Common myeloid progenitor, CD34-positive (primary cell): ENCODE data around the gene AGER.
A peak's percentile ranks its signal among the peaks of the same experiment; 100 is the strongest.
"Not testable (repeated sequence)": the region's sequence is repeated elsewhere in the genome, so short reads cannot be mapped to it uniquely, and the experiment has no call there.

Experiments used
- CTCF ChIA-PET: fragments of 350-600 bp; sonication (Branson Sonifier 250); formaldehyde crosslinking; loops from one replicate; lab custom pipeline; 2021; ENCODE audit warnings: antibody characterized with exemption; lab: Charles Lee
- POLR2A ChIA-PET: fragments of 350-600 bp; sonication (Branson Sonifier 250); formaldehyde crosslinking; loops from one replicate; lab custom pipeline; 2021; ENCODE audit warnings: antibody characterized with exemption; lab: Charles Lee
- DNase-seq, 3 donors: peaks; one replicate each; pipeline versions ENCODE4 v3.0.0 to v3.0.0-alpha.2; 2013
- H3K27ac ChIP-seq, 2 experiments: 1 replicate in 1 of 2; 2 replicates in 1 of 2; pipeline ENCODE4 v1.7.0; 2013; ENCODE audit warnings: inconsistent platforms in 2 of 2, low read length in 2 of 2, mild to moderate bottlenecking in 2 of 2, low read depth in 1 of 2, moderate library complexity in 1 of 2; ENCODE audit not compliant: severe bottlenecking in 2 of 2, insufficient read depth in 1 of 2, poor library complexity in 1 of 2
- H3K27me3 ChIP-seq, 5 experiments: replicated peaks in 2 of 5; 1 replicate in 3 of 5; 2 replicates in 2 of 5; pipeline versions ENCODE4 v1.6.1 to v1.7.0; 2013; ENCODE audit warnings: low read length in 4 of 5, mild to moderate bottlenecking in 2 of 5, moderate library complexity in 2 of 5, inconsistent platforms in 1 of 5; ENCODE audit not compliant: insufficient read depth in 5 of 5, control insufficient read depth in 4 of 5
- H3K36me3 ChIP-seq, 4 experiments: 1 replicate in 2 of 4; 2 replicates in 2 of 4; pipeline versions ENCODE4 v1.6.1 to v1.7.0; 2013; ENCODE audit warnings: low read length in 3 of 4, control low read depth in 1 of 4, mild to moderate bottlenecking in 1 of 4; ENCODE audit not compliant: control insufficient read depth in 4 of 4, insufficient read depth in 4 of 4
- H3K4me1 ChIP-seq, 4 experiments: 1 replicate in 3 of 4; 2 replicates in 1 of 4; pipeline versions ENCODE4 v1.6.1 to v1.7.1; 2013; ENCODE audit warnings: low read length in 3 of 4, mild to moderate bottlenecking in 3 of 4, control low read depth in 1 of 4, inconsistent platforms in 1 of 4, moderate library complexity in 1 of 4; ENCODE audit not compliant: control insufficient read depth in 4 of 4, insufficient read depth in 4 of 4; ENCODE audit errors: control extremely low read depth in 1 of 4
- H3K4me3 ChIP-seq, 7 experiments: 1 replicate in 4 of 7; 2 replicates in 3 of 7; pipeline versions ENCODE4 v1.5.1 to v1.7.0; 2013; ENCODE audit warnings: mild to moderate bottlenecking in 7 of 7, low read length in 6 of 7, moderate library complexity in 6 of 7, inconsistent platforms in 2 of 7, low read depth in 2 of 7, control low read depth in 1 of 7; ENCODE audit not compliant: insufficient read depth in 4 of 7, control insufficient read depth in 1 of 7; ENCODE audit errors: extremely low read depth in 1 of 7
- H3K9me3 ChIP-seq, 5 experiments: 1 replicate in 4 of 5; 2 replicates in 1 of 5; pipeline versions ENCODE4 v1.6.1 to v1.7.1; 2013; ENCODE audit warnings: low read length in 4 of 5, mild to moderate bottlenecking in 2 of 5, inconsistent platforms in 1 of 5, low read depth in 1 of 5, moderate library complexity in 1 of 5; ENCODE audit not compliant: control insufficient read depth in 4 of 5, insufficient read depth in 2 of 5; ENCODE audit errors: control extremely low read depth in 1 of 5
- WGBS: methylation state at CpG from one replicate; pipeline ENCODE4 v1.1.5; 2013; ENCODE audit not compliant: insufficient coverage; 5-methylcytosine and 5-hydroxymethylcytosine counted together

The AGER gene

GRCh38 chr6:32187725-32188380 lies 3.8 kb upstream of the AGER start:
- Histone ChIP-seq H3K36me3 (peaks cover 6 to 46% (median 24%) of the 10 kb centered on the region in 4 experiments), H3K4me3 (peak overlapping the region in 5 of 7 experiments; percentile 75 to 90 (median 88)), H3K4me1 (peaks cover 6 to 57% (median 54%) of the 10 kb centered on the region in 4 experiments), H3K27ac (peak overlapping the region; percentile 87 to 93)
- WGBS: 100% methylated on average over 4 of the region's 18 CpGs
- CTCF ChIA-PET: interaction anchor here (0.7 to 2.9 kb wide), 2 partner anchors 8 to 69 kb away, joined by 3 to 9 read pairs; no protein-coding TSS in a partner anchor
- H3K27me3 ChIP-seq, H3K9me3 ChIP-seq, DNase-seq: not testable (repeated sequence)
- POLR2A ChIA-PET: interaction anchor here (0.9 to 1.2 kb wide), 2 partner anchors 30 to 784 kb away, joined by 3 to 4 read pairs; no protein-coding TSS in a partner anchor

GRCh38 chr6:32187009-32187709 lies 3.1 kb upstream of the AGER start:
- ChIA-PET POLR2A (interaction anchor here (0.9 kb wide), 1 partner anchor 30 kb away, joined by 4 read pairs; no protein-coding TSS in a partner anchor), CTCF (interaction anchor here (0.7 to 2.9 kb wide), 2 partner anchors 8 to 69 kb away, joined by 3 to 9 read pairs; no protein-coding TSS in a partner anchor)
- 33% methylated on average over 9 of the region's 12 CpGs for whole genome bisulfite sequencing
- peak overlapping the region; percentile 36 to 69 for H3K27ac ChIP-seq
- DNase-seq: no peak
- H3K4me1 ChIP-seq: peaks cover 6 to 57% (median 50%) of the 10 kb centered on the region in 4 experiments
- peak overlapping the region in 4 of 7 experiments; percentile 16 to 54 (median 26) for H3K4me3 ChIP-seq
- peaks cover 6 to 52% (median 31%) of the 10 kb centered on the region in 4 experiments for H3K36me3 ChIP-seq
- H3K27me3 ChIP-seq: no peaks in the 10 kb centered on the region
- no peaks in the 10 kb centered on the region for H3K9me3 ChIP-seq

- CTCF ChIA-PET, H3K27me3 ChIP-seq, DNase-seq, POLR2A ChIA-PET, H3K9me3 ChIP-seq: not testable (repeated sequence)
- 87% methylated on average over 3 of the region's 10 CpGs for WGBS
- peaks cover 6 to 50% (median 41%) of the 10 kb centered on the region in 4 experiments for H3K4me1 ChIP-seq
- peak overlapping the region; percentile 36 to 69 for H3K27ac ChIP-seq
- peak overlapping the region in 1 of 7 experiments; percentile 54 for H3K4me3 ChIP-seq
- peaks cover 6 to 56% (median 35%) of the 10 kb centered on the region in 4 experiments for H3K36me3 ChIP-seq
Measured at GRCh38 chr6:32186151-32186840, 2.2 kb upstream of the AGER start.

- H3K4me3 ChIP-seq, POLR2A ChIA-PET, DNase-seq, H3K27me3 ChIP-seq, CTCF ChIA-PET, H3K9me3 ChIP-seq: not testable (repeated sequence)
- peak overlapping the region in 1 of 2 experiments; percentile 69 for H3K27ac ChIP-seq
- peaks cover 8 to 62% (median 40%) of the 10 kb centered on the region in 4 experiments for H3K36me3 ChIP-seq
- H3K4me1 ChIP-seq: peaks cover 6 to 44% (median 35%) of the 10 kb centered on the region in 4 experiments
- 94% methylated on average over 2 of the region's 11 CpGs for WGBS
Measured at GRCh38 chr6:32185681-32186131, 1.7 kb upstream of the AGER start.

- no peaks in the 10 kb centered on the region for H3K9me3 ChIP-seq
- DNase-seq: no peak
- no peak overlapping the region for H3K4me3 ChIP-seq
- ChIA-PET CTCF (interaction anchor here (1.8 to 2.3 kb wide), 2 partner anchors 9 to 13 kb away, joined by 5 to 10 read pairs; partner anchors contain the start of gene GPSM3), POLR2A (no interaction called here)
- peak overlapping the region in 1 of 2 experiments; percentile 54 for H3K27ac ChIP-seq
- H3K4me1 ChIP-seq: peaks cover 9 to 47% (median 38%) of the 10 kb centered on the region in 4 experiments
- WGBS: 98% methylated on average over 13 of the region's 15 CpGs
- no peaks in the 10 kb centered on the region for H3K27me3 ChIP-seq
- peaks cover 10 to 66% (median 47%) of the 10 kb centered on the region in 4 experiments for H3K36me3 ChIP-seq
Measured at GRCh38 chr6:32183483-32184083, 470 bp downstream of the AGER start.

- peaks cover 9 to 42% (median 33%) of the 10 kb centered on the region in 4 experiments for H3K4me1 ChIP-seq
- no peak for DNase-seq
- H3K27ac ChIP-seq: peak overlapping the region in 1 of 2 experiments; percentile 65
- WGBS: 100% methylated on average over 2 of the region's 3 CpGs
- H3K27me3 ChIP-seq: no peaks in the 10 kb centered on the region
- CTCF ChIA-PET: interaction anchor here (1.1 to 2.3 kb wide), 4 partner anchors 8 to 14 kb away, joined by 3 to 10 read pairs (median 5); partner anchors contain the start of gene GPSM3
- POLR2A ChIA-PET: interaction anchor here (0.7 kb wide), 1 partner anchor 8 kb away, joined by 3 read pairs; no protein-coding TSS in a partner anchor
- no peak overlapping the region for H3K4me3 ChIP-seq
- peaks cover 10 to 63% (median 46%) of the 10 kb centered on the region in 4 experiments for H3K36me3 ChIP-seq
- H3K9me3 ChIP-seq: no peaks in the 10 kb centered on the region
Measured at GRCh38 chr6:32183030-32183429, 1.0 kb downstream of the AGER start.
